ENCODE measurements around the gene FBRSL1. TPM values are rescaled to one million over a fixed set of nuclear protein-coding genes. Genes with fewer than 3 reads are reported as not detected.

FBRSL1 gene
- polyA plus RNA-seq, 3 donors, result 0.39 to 28.7 (median 0.74) TPM

GRCh38 chr12:132514838-132515237, 24.9 kb downstream of the FBRSL1 start:
- Mint-ChIP-seq H3K36me3 (peaks cover 38 to 70% of the 10 kb centered on the region in 2 donors), H3K4me3 (no peak overlapping the region), H3K27ac (peak overlapping the region in 3 of 7 donors; percentile 26 to 74 (median 69))

GRCh38 chr12:132516095-132517012, 26.4 kb downstream of the FBRSL1 start:
- Mint-ChIP-seq H3K27me3 (ENCODE audit: low read depth in 3 of 3) (peaks cover 0 to 5% (median 2%) of the 10 kb centered on the region in 3 donors), H3K4me1 (peaks cover 21% of the 10 kb centered on the region), H3K36me3 (peaks cover 35 to 68% of the 10 kb centered on the region in 2 donors), H3K27ac (peak overlapping the region in 2 of 7 donors; percentile 4 to 59), H3K9me3 (peaks cover 11 to 20% (median 14%) of the 10 kb centered on the region in 7 donors), H3K4me3 (no peak overlapping the region)
- H3K79me2 ChIP-seq (ENCODE audit: insufficient read depth, low read length), result peaks cover 22% of the 10 kb centered on the region
- no peak overlapping the region for H3K4me3 ChIP-seq (replicated peaks in 1 of 3; ENCODE audit: low read depth in 2 of 3, low read length in 3 of 3)
- TF ChIP-seq, protein P1, sequence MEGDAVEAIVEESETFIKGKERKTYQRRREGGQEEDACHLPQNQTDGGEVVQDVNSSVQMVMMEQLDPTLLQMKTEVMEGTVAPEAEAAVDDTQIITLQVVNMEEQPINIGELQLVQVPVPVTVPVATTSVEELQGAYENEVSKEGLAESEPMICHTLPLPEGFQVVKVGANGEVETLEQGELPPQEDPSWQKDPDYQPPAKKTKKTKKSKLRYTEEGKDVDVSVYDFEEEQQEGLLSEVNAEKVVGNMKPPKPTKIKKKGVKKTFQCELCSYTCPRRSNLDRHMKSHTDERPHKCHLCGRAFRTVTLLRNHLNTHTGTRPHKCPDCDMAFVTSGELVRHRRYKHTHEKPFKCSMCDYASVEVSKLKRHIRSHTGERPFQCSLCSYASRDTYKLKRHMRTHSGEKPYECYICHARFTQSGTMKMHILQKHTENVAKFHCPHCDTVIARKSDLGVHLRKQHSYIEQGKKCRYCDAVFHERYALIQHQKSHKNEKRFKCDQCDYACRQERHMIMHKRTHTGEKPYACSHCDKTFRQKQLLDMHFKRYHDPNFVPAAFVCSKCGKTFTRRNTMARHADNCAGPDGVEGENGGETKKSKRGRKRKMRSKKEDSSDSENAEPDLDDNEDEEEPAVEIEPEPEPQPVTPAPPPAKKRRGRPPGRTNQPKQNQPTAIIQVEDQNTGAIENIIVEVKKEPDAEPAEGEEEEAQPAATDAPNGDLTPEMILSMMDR (IDR thresholded peaks at IDR 0.05), result no peak
- H3K4me2 ChIP-seq (replicated peaks; ENCODE audit: extremely low read depth, low read length, poor library complexity, severe bottlenecking), result no peak overlapping the region
- peaks cover 40 to 64% of the 10 kb centered on the region in 2 donors for H3K36me3 ChIP-seq (replicated peaks in 1 of 2; ENCODE audit: control insufficient read depth in 1 of 2, insufficient read depth in 2 of 2, low read length in 2 of 2)
- intact Hi-C loops (cut with micrococcal nuclease), result no loop called here
- DNase-seq, result no peak
- peaks cover 100% of the 10 kb centered on the region for H4K20me1 ChIP-seq (ENCODE audit: insufficient read depth, low read length)
- no peak overlapping the region for H3K9ac ChIP-seq (ENCODE audit: insufficient read depth, low read length, poor library complexity, severe bottlenecking)
- H3K9me3 ChIP-seq (replicated peaks in 1 of 2; ENCODE audit: control insufficient read depth in 1 of 2, insufficient read depth in 1 of 2, low read length in 2 of 2), result peaks cover 11 to 14% of the 10 kb centered on the region in 2 donors
- H3K4me1 ChIP-seq (ENCODE audit: control insufficient read depth in 1 of 2, insufficient read depth in 2 of 2, low read length in 2 of 2), result peaks cover 0 to 7% of the 10 kb centered on the region in 2 donors
- no peaks in the 10 kb centered on the region for H3K27me3 ChIP-seq (ENCODE audit: control insufficient read depth in 2 of 2, insufficient read depth in 2 of 2, low read length in 2 of 2)
- WGBS (ENCODE audit: insufficient coverage), result 97% methylated on average over 10 of the region's 18 CpGs
- H2AFZ ChIP-seq (ENCODE audit: insufficient read depth, low read depth, low read length, poor library complexity, severe bottlenecking), result no peak overlapping the region
- H3K27ac ChIP-seq (ENCODE audit: low read depth in 1 of 2, low read length in 2 of 2), result no peak overlapping the region

More at GRCh38 chr12:132514838-132515237, 24.9 kb downstream of the FBRSL1 start:
- Histone ChIP-seq H3K27ac (ENCODE audit: low read depth in 1 of 2, low read length in 2 of 2) (no peak overlapping the region), H3K27me3 (ENCODE audit: control insufficient read depth in 2 of 2, insufficient read depth in 2 of 2, low read length in 2 of 2) (no peaks in the 10 kb centered on the region), H3K4me1 (ENCODE audit: control insufficient read depth in 1 of 2, insufficient read depth in 2 of 2, low read length in 2 of 2) (peaks cover 0 to 7% of the 10 kb centered on the region in 2 donors), H3K79me2 (ENCODE audit: insufficient read depth, low read length) (peaks cover 28% of the 10 kb centered on the region), H3K4me3 (replicated peaks in 1 of 3; ENCODE audit: low read depth in 2 of 3, low read length in 3 of 3) (no peak overlapping the region), H3K4me2 (replicated peaks; ENCODE audit: extremely low read depth, low read length, poor library complexity, severe bottlenecking) (no peak overlapping the region), H3K9me3 (replicated peaks in 1 of 2; ENCODE audit: control insufficient read depth in 1 of 2, insufficient read depth in 1 of 2, low read length in 2 of 2) (peaks cover 11 to 14% of the 10 kb centered on the region in 2 donors), H2AFZ (ENCODE audit: insufficient read depth, low read depth, low read length, poor library complexity, severe bottlenecking) (no peak overlapping the region), H3K36me3 (replicated peaks in 1 of 2; ENCODE audit: control insufficient read depth in 1 of 2, insufficient read depth in 2 of 2, low read length in 2 of 2) (peaks cover 46 to 70% of the 10 kb centered on the region in 2 donors), H3K9ac (ENCODE audit: insufficient read depth, low read length, poor library complexity, severe bottlenecking) (no peak overlapping the region), H4K20me1 (ENCODE audit: insufficient read depth, low read length) (peaks cover 100% of the 10 kb centered on the region)
- 96% methylated on average over 3 of the region's 5 CpGs for WGBS (ENCODE audit: insufficient coverage)
- intact Hi-C loops (cut with micrococcal nuclease), result no loop called here
- peaks cover 11 to 22% (median 14%) of the 10 kb centered on the region in 7 donors for H3K9me3 Mint-ChIP-seq
- H3K4me1 Mint-ChIP-seq, result peaks cover 13% of the 10 kb centered on the region
- peaks cover 0 to 17% (median 0%) of the 10 kb centered on the region in 3 donors for H3K27me3 Mint-ChIP-seq (ENCODE audit: low read depth in 3 of 3)
- DNase-seq, result no peak
- TF ChIP-seq, protein P1 (IDR thresholded peaks at IDR 0.05), result no peak
